BLaER1 (cell line): Measurements from ENCODE around the gene SH3GL3.

Experiments used
- H3K27ac ChIP-seq: shearing (Covaris generic); formaldehyde crosslinking; 2 replicates; pipeline ENCODE4 v1.8.1; 2022
- H3K27me3 ChIP-seq: shearing (Covaris generic); formaldehyde crosslinking; 2 replicates; pipeline ENCODE4 v1.8.1; 2022
- H3K36me3 ChIP-seq: shearing (Covaris generic); formaldehyde crosslinking; 2 replicates; pipeline ENCODE4 v1.8.1; 2022
- H3K4me1 ChIP-seq: shearing (Covaris generic); formaldehyde crosslinking; 2 replicates; pipeline ENCODE4 v1.8.1; 2022
- H3K4me2 ChIP-seq: shearing (Covaris generic); formaldehyde crosslinking; 2 replicates; pipeline ENCODE4 v1.8.1; 2022
- H3K4me3 ChIP-seq: shearing (Covaris generic); formaldehyde crosslinking; 2 replicates; pipeline ENCODE4 v1.8.1; 2022
- H3K9ac ChIP-seq: shearing (Covaris generic); formaldehyde crosslinking; 2 replicates; pipeline ENCODE4 v1.8.1; 2022
- H3K9me3 ChIP-seq: shearing (Covaris generic); formaldehyde crosslinking; 2 replicates; pipeline ENCODE4 v1.8.1; 2022
- H4K20me1 ChIP-seq: shearing (Covaris generic); formaldehyde crosslinking; 2 replicates; pipeline ENCODE4 v1.8.1; 2022
- Cebpa-rat ChIP-seq: shearing (Covaris generic); IDR thresholded peaks from 2 replicates; pipeline ENCODE4 v1.8.1; 2022

SH3GL3 gene

GRCh38 chr15:83578691-83579090, 131.6 kb downstream of the SH3GL3 start:
- no peaks in the 10 kb centered on the region for H3K36me3 ChIP-seq
- no peaks in the 10 kb centered on the region for H3K27me3 ChIP-seq
- no peak for TF ChIP-seq Cebpa-rat
- H4K20me1 ChIP-seq, result no peaks in the 10 kb centered on the region
- no peaks in the 10 kb centered on the region for H3K4me1 ChIP-seq
- no peak overlapping the region for H3K27ac ChIP-seq
- H3K4me3 ChIP-seq, result no peak overlapping the region
- no peaks in the 10 kb centered on the region; the same call in 1 of the 2 replicates for H3K9me3 ChIP-seq
- H3K4me2 ChIP-seq, result no peak overlapping the region
- H3K9ac ChIP-seq, result no peak overlapping the region

- Histone ChIP-seq H4K20me1 (no peaks in the 10 kb centered on the region), H3K27ac (no peak overlapping the region), H3K9me3 (no peaks in the 10 kb centered on the region; the same call in 1 of the 2 replicates), H3K4me2 (no peak overlapping the region), H3K4me1 (no peaks in the 10 kb centered on the region), H3K4me3 (no peak overlapping the region), H3K27me3 (no peaks in the 10 kb centered on the region), H3K36me3 (no peaks in the 10 kb centered on the region), H3K9ac (no peak overlapping the region)
- TF ChIP-seq Cebpa-rat, result no peak
These were observed 134.2 kb downstream of the SH3GL3 start for GRCh38 chr15:83581381-83581780.

- no peaks in the 10 kb centered on the region for H4K20me1 ChIP-seq
- no peaks in the 10 kb centered on the region for H3K4me1 ChIP-seq
- no peak overlapping the region for H3K9ac ChIP-seq
- no peak overlapping the region for H3K4me2 ChIP-seq
- H3K4me3 ChIP-seq, result no peak overlapping the region
- no peaks in the 10 kb centered on the region for H3K27me3 ChIP-seq
- TF ChIP-seq Cebpa-rat, result no peak
- no peaks in the 10 kb centered on the region for H3K36me3 ChIP-seq
- no peak overlapping the region for H3K27ac ChIP-seq
- no peaks in the 10 kb centered on the region; the same call in 1 of the 2 replicates for H3K9me3 ChIP-seq
These were observed 135.2 kb downstream of the SH3GL3 start for GRCh38 chr15:83582381-83582780.

- Histone ChIP-seq H3K36me3 (no peaks in the 10 kb centered on the region), H3K27me3 (no peaks in the 10 kb centered on the region), H3K4me1 (no peaks in the 10 kb centered on the region), H3K4me2 (no peak overlapping the region), H3K4me3 (no peak overlapping the region), H3K9me3 (no peaks in the 10 kb centered on the region), H4K20me1 (no peaks in the 10 kb centered on the region), H3K9ac (no peak overlapping the region), H3K27ac (no peak overlapping the region)
- TF ChIP-seq Cebpa-rat, result no peak
These were observed 138.6 kb downstream of the SH3GL3 start for GRCh38 chr15:83585601-83586335.

- H4K20me1 ChIP-seq, result no peaks in the 10 kb centered on the region
- H3K9ac ChIP-seq, result no peak overlapping the region
- H3K36me3 ChIP-seq, result no peaks in the 10 kb centered on the region
- H3K4me3 ChIP-seq, result no peak overlapping the region
- no peaks in the 10 kb centered on the region for H3K27me3 ChIP-seq
- TF ChIP-seq Cebpa-rat, result no peak
- H3K4me2 ChIP-seq, result no peak overlapping the region
- no peak overlapping the region for H3K27ac ChIP-seq
- H3K4me1 ChIP-seq, result no peaks in the 10 kb centered on the region
- H3K9me3 ChIP-seq, result no peaks in the 10 kb centered on the region
These were observed 139.9 kb downstream of the SH3GL3 start for GRCh38 chr15:83587091-83587490.

- H3K4me2 ChIP-seq, result no peak overlapping the region
- peaks cover 6% of the 10 kb centered on the region for H3K4me1 ChIP-seq
- no peak overlapping the region for H3K4me3 ChIP-seq
- H3K9ac ChIP-seq, result no peak overlapping the region
- no peak overlapping the region for H3K27ac ChIP-seq
- H3K27me3 ChIP-seq, result no peaks in the 10 kb centered on the region
- no peaks in the 10 kb centered on the region for H4K20me1 ChIP-seq
- H3K9me3 ChIP-seq, result no peaks in the 10 kb centered on the region
- TF ChIP-seq Cebpa-rat, result no peak
- no peaks in the 10 kb centered on the region for H3K36me3 ChIP-seq
These were observed 141.3 kb downstream of the SH3GL3 start for GRCh38 chr15:83588441-83588840.

GRCh38 chr15:83592370-83593040, 145.4 kb downstream of the SH3GL3 start:
- no peak overlapping the region for H3K4me3 ChIP-seq
- no peak overlapping the region for H3K9ac ChIP-seq
- TF ChIP-seq Cebpa-rat, result no peak
- H3K27me3 ChIP-seq, result no peaks in the 10 kb centered on the region
- H3K27ac ChIP-seq, result no peak overlapping the region
- H3K4me2 ChIP-seq, result peak overlapping the region; percentile 22; the same call in 1 of the 2 replicates
- H3K9me3 ChIP-seq, result no peaks in the 10 kb centered on the region
- H3K36me3 ChIP-seq, result no peaks in the 10 kb centered on the region
- no peaks in the 10 kb centered on the region for H4K20me1 ChIP-seq
- peaks cover 6% of the 10 kb centered on the region for H3K4me1 ChIP-seq

- H3K36me3 ChIP-seq, result no peaks in the 10 kb centered on the region
- no peak for TF ChIP-seq Cebpa-rat
These were observed 148.1 kb downstream of the SH3GL3 start for GRCh38 chr15:83595191-83595590.

GRCh38 chr15:83598031-83598430, 150.9 kb downstream of the SH3GL3 start:
- no peaks in the 10 kb centered on the region for H3K4me1 ChIP-seq
- TF ChIP-seq Cebpa-rat, result no peak
- no peak overlapping the region for H3K27ac ChIP-seq
- no peak overlapping the region for H3K4me3 ChIP-seq
- peaks cover 16% of the 10 kb centered on the region; the same call in 1 of the 2 replicates for H3K9me3 ChIP-seq
- H3K9ac ChIP-seq, result no peak overlapping the region
- no peaks in the 10 kb centered on the region for H4K20me1 ChIP-seq
- no peaks in the 10 kb centered on the region for H3K36me3 ChIP-seq
- no peak overlapping the region for H3K4me2 ChIP-seq
- no peaks in the 10 kb centered on the region for H3K27me3 ChIP-seq

More at GRCh38 chr15:83595191-83595590, 148.1 kb downstream of the SH3GL3 start:
- Histone ChIP-seq H3K27me3 (no peaks in the 10 kb centered on the region), H3K4me3 (no peak overlapping the region), H3K9ac (no peak overlapping the region), H3K4me2 (no peak overlapping the region), H4K20me1 (no peaks in the 10 kb centered on the region), H3K9me3 (peaks cover 6% of the 10 kb centered on the region; the same call in 1 of the 2 replicates), H3K4me1 (peaks cover 6% of the 10 kb centered on the region), H3K27ac (no peak overlapping the region)

GRCh38 chr15:83602021-83602420, 154.9 kb downstream of the SH3GL3 start:
- H3K4me2 ChIP-seq, result no peak overlapping the region
- no peaks in the 10 kb centered on the region for H3K27me3 ChIP-seq
- no peak overlapping the region for H3K27ac ChIP-seq
- no peak for TF ChIP-seq Cebpa-rat
- H3K36me3 ChIP-seq, result no peaks in the 10 kb centered on the region
- H4K20me1 ChIP-seq, result no peaks in the 10 kb centered on the region
- H3K4me1 ChIP-seq, result no peaks in the 10 kb centered on the region
- H3K4me3 ChIP-seq, result no peak overlapping the region
- peaks cover 16% of the 10 kb centered on the region; the same call in 1 of the 2 replicates for H3K9me3 ChIP-seq
- no peak overlapping the region for H3K9ac ChIP-seq
